IPS-18c (cell line): Measurements from ENCODE around the gene NUP50.

Source experiments
- H3K4me3 ChIP-seq: 2 replicates; pipeline ENCODE4 v1.7.0; 2013; ENCODE audit warnings: low read depth, mild to moderate bottlenecking, low read length, moderate library complexity; ENCODE audit not compliant: insufficient read depth
- H3K9me3 ChIP-seq: one replicate; pipeline ENCODE4 v1.6.1; 2013; ENCODE audit warnings: mild to moderate bottlenecking, low read length, moderate library complexity; ENCODE audit not compliant: control insufficient read depth, insufficient read depth

NUP50 gene

GRCh38 chr22:45154383-45154782, 9.3 kb upstream of the NUP50 start:
- Histone ChIP-seq H3K9me3 (no peaks in the 10 kb centered on the region), H3K4me3 (no peak overlapping the region)

GRCh38 chr22:45155050-45155840, 8.5 kb upstream of the NUP50 start:
- H3K9me3 ChIP-seq: no peaks in the 10 kb centered on the region
- no peak overlapping the region for H3K4me3 ChIP-seq

GRCh38 chr22:45157907-45158306, 5.8 kb upstream of the NUP50 start:
- H3K9me3 ChIP-seq: no peaks in the 10 kb centered on the region
- no peak overlapping the region for H3K4me3 ChIP-seq

- no peaks in the 10 kb centered on the region for H3K9me3 ChIP-seq
- H3K4me3 ChIP-seq: no peak overlapping the region
These were observed 3.9 kb upstream of the NUP50 start for GRCh38 chr22:45159652-45160462.

GRCh38 chr22:45162531-45162930, 1.2 kb upstream of the NUP50 start:
- Histone ChIP-seq H3K9me3 (no peaks in the 10 kb centered on the region), H3K4me3 (peak overlapping the region; percentile 91)

- Histone ChIP-seq H3K4me3 (peak overlapping the region; percentile 91), H3K9me3 (no peaks in the 10 kb centered on the region)
These were observed 650 bp upstream of the NUP50 start for GRCh38 chr22:45163099-45163450.

GRCh38 chr22:45164270-45165088, 754 bp downstream of the NUP50 start:
- no peaks in the 10 kb centered on the region for H3K9me3 ChIP-seq
- peak overlapping the region; percentile 63 for H3K4me3 ChIP-seq

- H3K9me3 ChIP-seq: no peaks in the 10 kb centered on the region
- no peak overlapping the region for H3K4me3 ChIP-seq
These were observed 3.2 kb downstream of the NUP50 start for GRCh38 chr22:45166932-45167331.

GRCh38 chr22:45169591-45170466, 6.1 kb downstream of the NUP50 start:
- Histone ChIP-seq H3K4me3 (no peak overlapping the region), H3K9me3 (no peaks in the 10 kb centered on the region)

GRCh38 chr22:45171830-45172229, 8.1 kb downstream of the NUP50 start:
- no peak overlapping the region for H3K4me3 ChIP-seq
- H3K9me3 ChIP-seq: no peaks in the 10 kb centered on the region

- Histone ChIP-seq H3K9me3 (no peaks in the 10 kb centered on the region), H3K4me3 (no peak overlapping the region)
These were observed 9.3 kb downstream of the NUP50 start for GRCh38 chr22:45172881-45173585.

- H3K4me3 ChIP-seq: no peak overlapping the region
- no peaks in the 10 kb centered on the region for H3K9me3 ChIP-seq
These were observed 15.7 kb downstream of the NUP50 start for GRCh38 chr22:45179276-45180049.

- Histone ChIP-seq H3K9me3 (no peaks in the 10 kb centered on the region), H3K4me3 (no peak overlapping the region)
These were observed 16.5 kb downstream of the NUP50 start for GRCh38 chr22:45180146-45180679.

GRCh38 chr22:45181240-45181639, 17.5 kb downstream of the NUP50 start:
- Histone ChIP-seq H3K4me3 (no peak overlapping the region), H3K9me3 (no peaks in the 10 kb centered on the region)

- no peaks in the 10 kb centered on the region for H3K9me3 ChIP-seq
These were observed 18.0 kb downstream of the NUP50 start for GRCh38 chr22:45181766-45182165.

More at GRCh38 chr22:45181766-45182165, 18.0 kb downstream of the NUP50 start:
- H3K4me3 ChIP-seq: no peak overlapping the region
